Stomach (tissue), 9 donors: Measurements from ENCODE around the gene CRTC2. TPM values are rescaled to one million over a fixed set of nuclear protein-coding genes. Genes with fewer than 3 reads are reported as not detected.
A peak's percentile ranks its signal among the peaks of the same experiment; 100 is the strongest.

Experiments used
- DNase-seq, 2 donors: peaks; one replicate each; pipeline versions ENCODE4 v3.0.0 to v3.0.0-alpha.2; 2013 to 2019
- H3K27ac ChIP-seq, 5 donors: fragments of 200-600 bp in 4 of 5; sonication (generic) in 4 of 5; one replicate each; pipeline ENCODE4 v1.5.1; 2013 to 2019; ENCODE audit warnings: mild to moderate bottlenecking in 1 of 5, moderate library complexity in 1 of 5
- H3K27me3 ChIP-seq, 3 donors: fragments of 200-600 bp; sonication (generic); one replicate each; pipeline ENCODE4 v1.5.1; 2017 to 2019; ENCODE audit warnings: mixed run types in 1 of 3
- H3K36me3 ChIP-seq, 4 donors: fragments of 200-600 bp; sonication (generic); 1 replicate in 3 of 4; 2 replicates in 1 of 4; pipeline ENCODE4 v1.5.1; 2016 to 2019
- H3K4me1 ChIP-seq, 4 donors: fragments of 200-600 bp; sonication (generic); one replicate each; pipeline ENCODE4 v1.5.1; 2016 to 2019
- H3K4me3 ChIP-seq, 4 donors: fragments of 200-600 bp; sonication (generic) in 3 of 4; one replicate each; pipeline ENCODE4 v1.5.1; 2016 to 2019; ENCODE audit warnings: mild to moderate bottlenecking in 1 of 4
- H3K9me3 ChIP-seq, 4 donors: fragments of 200-600 bp; sonication (generic); one replicate each; pipeline ENCODE4 v1.5.1; 2016 to 2019
- EP300 ChIP-seq: sonication (generic); formaldehyde crosslinking; IDR thresholded peaks from one replicate; pipeline ENCODE4 v1.6.1; 2017; ENCODE audit warnings: antibody characterized with exemption
- POLR2A ChIP-seq, 4 donors: fragments of 450-650 bp; IDR thresholded peaks; one replicate each; pipeline ENCODE4 v1.6.1; 2016; ENCODE audit warnings: antibody characterized with exemption in 4 of 4, control low read depth in 2 of 4, mild to moderate bottlenecking in 1 of 4, moderate library complexity in 1 of 4
- POLR2AphosphoS5 ChIP-seq, 3 donors: sonication (generic); formaldehyde crosslinking; IDR thresholded peaks; one replicate each; pipeline ENCODE4 v1.6.1; 2016; ENCODE audit warnings: antibody characterized with exemption in 3 of 3
- WGBS, 5 donors: extraction: QIAGEN DNeasy Blood & Tissue Kit in 3 of 5; methylation state at CpG; one replicate each; pipeline versions ENCODE4 v1.1.5 to v1.1.7; 2013 to 2018; 5-methylcytosine and 5-hydroxymethylcytosine counted together
- intact Hi-C: fragments of 100-400 bp; cut with DNase I; formaldehyde crosslinking; loops from one replicate; pipeline ENCODE4 v1.15.1; 2023; ENCODE audit warnings: low total_unique reads
- polyA plus RNA-seq, 3 donors: library from polyadenylated mRNA; stranded (reverse); fragments of 200-250 nt; gene quantifications; one replicate each; pipeline ENCODE4 v1.2.3, GENCODE V29; 2013
- total RNA-seq, 5 donors: library from RNA; depleted of rRNA; stranded (reverse); fragments of >200 nt; gene quantifications; one replicate each; pipeline versions ENCODE4 v1.1.0 to v1.2.3, GENCODE V29; 2014 to 2016
- TF ChIP-seq, protein P1 (sequence below), 7 experiments: fragments of 450-650 bp in 4 of 7; fragments of 200-600 bp in 3 of 7; sonication (generic) in 3 of 7; IDR thresholded peaks; one replicate each; pipeline ENCODE4 v1.5.1; 2016 to 2019; ENCODE audit warnings: antibody characterized with exemption in 7 of 7, control low read depth in 2 of 7, mild to moderate bottlenecking in 1 of 7
- donor health status: healthy with polysubstance abuse.
- donor health status: Bipolar disorder and iron deficiency.
- donor health status: healthy.

Gene CRTC2
- total and polyA plus RNA-seq, 8 donors, result 1.4 to 49.6 (median 21.6) TPM

DNA sequence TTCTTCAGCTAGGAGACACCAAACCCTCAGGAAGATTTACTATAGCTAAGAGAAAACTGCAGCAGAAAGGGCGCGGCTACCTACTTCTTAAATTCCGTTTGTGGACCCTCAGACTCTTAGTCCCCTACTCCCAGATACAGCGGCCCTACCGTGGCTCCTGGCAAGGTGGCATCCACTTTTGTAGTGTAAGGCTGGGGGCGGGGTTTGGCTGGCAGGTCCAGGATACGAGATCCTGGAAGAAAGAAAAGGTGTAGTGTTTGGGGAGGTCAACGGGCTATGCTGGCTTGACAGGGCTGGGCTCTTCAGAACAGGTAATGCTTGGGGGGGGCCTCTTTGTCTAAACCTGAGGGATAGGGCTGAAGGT, 9.6 kb upstream of the CRTC2 start:
- TF ChIP-seq POLR2A (IDR thresholded peaks at IDR 0.05) (no peak), EP300 (no peak), POLR2AphosphoS5 (IDR thresholded peaks at IDR 0.05) (peak in 1 of 3 donors; percentile 27)
- TF ChIP-seq, protein P1, sequence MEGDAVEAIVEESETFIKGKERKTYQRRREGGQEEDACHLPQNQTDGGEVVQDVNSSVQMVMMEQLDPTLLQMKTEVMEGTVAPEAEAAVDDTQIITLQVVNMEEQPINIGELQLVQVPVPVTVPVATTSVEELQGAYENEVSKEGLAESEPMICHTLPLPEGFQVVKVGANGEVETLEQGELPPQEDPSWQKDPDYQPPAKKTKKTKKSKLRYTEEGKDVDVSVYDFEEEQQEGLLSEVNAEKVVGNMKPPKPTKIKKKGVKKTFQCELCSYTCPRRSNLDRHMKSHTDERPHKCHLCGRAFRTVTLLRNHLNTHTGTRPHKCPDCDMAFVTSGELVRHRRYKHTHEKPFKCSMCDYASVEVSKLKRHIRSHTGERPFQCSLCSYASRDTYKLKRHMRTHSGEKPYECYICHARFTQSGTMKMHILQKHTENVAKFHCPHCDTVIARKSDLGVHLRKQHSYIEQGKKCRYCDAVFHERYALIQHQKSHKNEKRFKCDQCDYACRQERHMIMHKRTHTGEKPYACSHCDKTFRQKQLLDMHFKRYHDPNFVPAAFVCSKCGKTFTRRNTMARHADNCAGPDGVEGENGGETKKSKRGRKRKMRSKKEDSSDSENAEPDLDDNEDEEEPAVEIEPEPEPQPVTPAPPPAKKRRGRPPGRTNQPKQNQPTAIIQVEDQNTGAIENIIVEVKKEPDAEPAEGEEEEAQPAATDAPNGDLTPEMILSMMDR (IDR thresholded peaks at IDR 0.05), result no peak
- intact Hi-C loops, result no loop called here
- Histone ChIP-seq H3K4me1 (peaks cover 22 to 51% (median 44%) of the 10 kb centered on the region in 4 donors), H3K27me3 (no peaks in the 10 kb centered on the region), H3K36me3 (peaks cover 0 to 7% (median 5%) of the 10 kb centered on the region in 4 donors), H3K4me3 (peak overlapping the region; percentile 48 to 57 (median 54)), H3K9me3 (no peaks in the 10 kb centered on the region), H3K27ac (peak overlapping the region; percentile 86 to 97 (median 91))
- peak; percentile 74 to 87 for DNase-seq
- WGBS, 5 donors, result 1 to 2% (median 2%) methylated on average over 8 of the region's 8 CpGs

DNA sequence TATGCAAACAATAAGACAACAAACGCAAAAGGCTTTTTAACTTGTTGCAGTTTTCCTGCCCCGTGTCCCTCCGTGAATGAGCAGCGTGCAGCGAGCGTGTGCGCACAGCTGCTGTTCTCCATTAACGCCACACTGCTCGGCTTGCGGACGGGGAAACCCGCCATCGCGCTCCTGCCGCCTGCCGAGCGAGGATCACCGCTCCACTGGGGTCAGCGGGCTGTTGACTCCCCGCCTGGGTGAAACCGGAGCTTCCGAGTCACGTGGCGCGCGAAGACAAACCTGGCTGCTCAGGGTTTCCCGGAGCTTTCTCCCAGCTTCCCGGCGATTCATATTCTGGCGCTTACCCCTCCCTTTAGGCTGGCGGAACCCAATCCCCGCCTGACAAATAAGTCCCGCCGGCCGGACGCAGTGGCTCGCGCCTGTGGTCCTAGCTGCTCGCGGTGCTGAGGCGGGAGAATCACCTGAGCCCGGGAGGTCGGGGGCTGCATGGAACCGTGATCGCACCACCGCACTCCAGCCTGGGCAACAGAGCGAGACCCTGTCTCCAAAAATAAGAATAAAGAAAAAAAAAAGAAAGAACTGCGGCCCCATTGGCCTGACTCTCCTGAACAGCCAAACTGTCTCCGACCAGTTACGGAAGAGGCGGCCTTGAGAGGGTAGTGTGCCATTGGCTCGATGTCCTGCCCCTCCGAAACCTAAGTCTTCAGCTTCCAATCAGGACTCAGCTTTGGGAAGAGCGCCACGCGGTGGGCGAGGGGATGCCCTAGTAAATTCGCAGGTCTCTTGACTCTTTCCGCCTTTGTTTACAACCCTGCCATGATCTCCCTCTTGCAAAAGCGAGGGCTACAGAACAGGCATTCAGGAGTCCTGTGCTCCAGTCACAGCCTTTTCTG, 8.9 kb upstream of the CRTC2 start, which contains the start of gene CREB3L4:
TSS of gene CREB3L4 (plus strand) at position 796 of the 893 bp plus-strand sequence. CDS start 624 bp downstream, outside the sequence.
- Histone ChIP-seq H3K4me1 (peaks cover 25 to 57% (median 49%) of the 10 kb centered on the region in 4 donors), H3K27me3 (no peaks in the 10 kb centered on the region), H3K9me3 (no peaks in the 10 kb centered on the region), H3K4me3 (peak within 1 kb of the TSS; percentile 48 to 57 (median 54)), H3K36me3 (peaks cover 0 to 3% (median under 1%) of the 10 kb centered on the region in 4 donors), H3K27ac (peak within 1 kb of the TSS; percentile 86 to 97 (median 91))
- TF ChIP-seq, protein P1 (IDR thresholded peaks at IDR 0.05), result peak in 4 of 7 experiments; percentile 14 to 45 (median 23)
- TF ChIP-seq POLR2AphosphoS5 (IDR thresholded peaks at IDR 0.05) (peak; percentile 86 to 98 (median 96)), POLR2A (IDR thresholded peaks at IDR 0.05) (peak in 2 of 4 donors; percentile 54 to 56), EP300 (no peak)
- intact Hi-C loops, result no loop called here
- DNase-seq, result peak; percentile 93 to 99
- whole genome bisulfite sequencing, 5 donors, result 0 to 1% (median 0%) methylated on average over 46 to 60 of the region's 60 CpGs

DNA sequence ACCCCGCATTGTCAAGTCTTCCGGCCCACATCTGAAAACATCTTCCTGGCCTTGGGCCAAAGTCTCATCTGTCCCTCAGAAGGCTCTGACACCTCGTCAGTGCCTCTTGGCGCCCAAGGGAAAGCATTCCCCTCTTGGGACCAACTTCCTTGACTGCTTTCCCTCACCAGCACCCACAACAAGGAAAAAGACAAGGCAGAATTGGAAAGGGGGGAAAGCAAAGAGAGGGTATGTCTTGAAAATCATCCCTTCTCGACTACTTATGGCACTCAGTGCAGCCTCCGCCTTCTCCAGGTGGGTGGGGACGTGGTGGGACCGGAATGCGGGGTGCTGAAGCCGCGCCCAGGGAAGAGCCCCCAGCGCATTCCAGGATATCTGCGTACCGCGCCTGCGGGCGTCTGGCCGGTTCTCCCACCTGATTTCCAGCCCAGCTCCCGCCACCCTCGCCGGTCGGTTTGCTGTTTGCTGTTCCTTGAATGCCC, 5.5 kb upstream of the CRTC2 start:
- Histone ChIP-seq H3K27me3 (no peaks in the 10 kb centered on the region), H3K36me3 (peaks cover 13 to 26% (median 18%) of the 10 kb centered on the region in 4 donors), H3K9me3 (no peaks in the 10 kb centered on the region), H3K4me3 (peak overlapping the region; percentile 61 to 84 (median 72)), H3K27ac (peak overlapping the region; percentile 94 to 98 (median 97)), H3K4me1 (peaks cover 44 to 84% (median 72%) of the 10 kb centered on the region in 4 donors)
- peak; percentile 65 to 88 for DNase-seq
- intact Hi-C loops, result no loop called here
- WGBS, 5 donors, result 0 to 2% (median 1%) methylated on average over 21 to 22 of the region's 22 CpGs
- TF ChIP-seq POLR2A (IDR thresholded peaks at IDR 0.05) (no peak), EP300 (no peak), POLR2AphosphoS5 (IDR thresholded peaks at IDR 0.05) (peak in 1 of 3 donors; percentile 11)

DNA sequence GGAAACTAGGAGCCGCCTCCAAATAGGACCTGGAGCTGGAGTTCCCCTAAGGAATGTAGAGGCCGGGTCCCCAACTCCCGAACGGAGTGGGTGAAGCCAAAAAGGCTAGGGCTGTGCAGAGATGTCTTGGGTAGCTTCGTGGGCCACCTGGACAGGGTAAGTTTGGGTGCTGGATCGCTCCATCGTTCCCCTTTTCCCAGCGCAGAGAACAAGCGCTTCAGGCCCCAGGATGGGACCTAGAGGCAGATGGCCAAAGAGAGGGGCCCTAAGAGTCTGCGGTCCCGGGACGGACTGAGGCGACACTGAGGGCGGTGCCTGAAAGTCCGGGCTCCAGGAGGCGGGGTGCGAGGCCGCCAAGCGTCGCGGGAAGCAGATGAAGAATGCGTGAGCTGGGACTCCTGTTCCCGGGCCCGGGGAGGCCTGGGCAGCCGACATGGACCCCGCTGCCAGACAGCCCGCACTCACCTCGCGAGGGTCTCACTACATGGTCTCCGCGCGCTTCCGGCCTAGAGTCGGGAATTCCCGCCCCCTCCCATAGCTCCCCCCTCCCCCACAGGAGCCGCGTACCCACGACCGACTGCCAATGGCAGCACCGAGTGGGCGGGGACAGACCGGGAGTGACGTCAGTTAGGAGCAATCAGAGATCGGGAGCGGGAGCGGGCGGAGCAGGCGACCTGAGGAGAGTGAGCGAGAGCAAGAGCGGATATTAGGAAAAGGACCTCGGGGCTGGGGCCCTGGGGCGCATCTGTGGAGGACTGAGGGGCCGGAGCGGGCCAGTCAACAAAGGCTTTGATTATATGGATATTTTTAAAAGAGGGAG, 4.8 kb upstream of the CRTC2 start, which contains the start of gene SLC39A1:
TSS of gene SLC39A1 (minus strand) at position 508 of the 820 bp plus-strand sequence. CDS start 822 bp downstream, outside the sequence.
- TF ChIP-seq EP300, result no peak
- TF ChIP-seq, protein P1 (IDR thresholded peaks at IDR 0.05), result no peak
- TF ChIP-seq POLR2AphosphoS5 (IDR thresholded peaks at IDR 0.05), result peak; percentile 63 to 77 (median 75)
- TF ChIP-seq POLR2A (IDR thresholded peaks at IDR 0.05), result peak in 1 of 4 donors; percentile 20
- peaks cover 44 to 81% (median 69%) of the 10 kb centered on the region in 4 donors for H3K4me1 ChIP-seq
- 0 to 1% (median 0%) methylated on average over 30 to 54 of the region's 54 CpGs for WGBS, 5 donors
- peaks cover 13 to 26% (median 18%) of the 10 kb centered on the region in 4 donors for H3K36me3 ChIP-seq
- peak; percentile 99 for DNase-seq
- intact Hi-C loops, result no loop called here
- no peaks in the 10 kb centered on the region for H3K27me3 ChIP-seq
- H3K4me3 ChIP-seq, result peak within 1 kb of the TSS; percentile 61 to 84 (median 72)
- H3K9me3 ChIP-seq, result no peaks in the 10 kb centered on the region
- peak within 1 kb of the TSS; percentile 94 to 98 (median 97) for H3K27ac ChIP-seq
